HL-60/S4 treated with phorbol 12-myristate 13-acetate at 8.2 ng/mL for 4 days and 3 days (cell line): Measurements from ENCODE around the gene ADAM29.
"Not testable (repeated sequence)": the region's sequence is repeated elsewhere in the genome, so short reads cannot be mapped to it uniquely, and the experiment has no call there.

Experiments used
- in situ Hi-C: fragments of 300-500 bp; cut with MboI; formaldehyde crosslinking; loops from 2 replicates; pipeline ENCODE4 v1.15.0; 2022; ENCODE audit warnings: low sequenced_read_pairs

ADAM29 gene

GRCh38 chr4:174918058-174918457, at the start of gene ADAM29:
Gene ADAM29, plus strand, starts transcription at chr4:174918358. Its CDS starts 57,168 bp downstream, at chr4:174975526.
- in situ Hi-C loops = no loop called here

DNA sequence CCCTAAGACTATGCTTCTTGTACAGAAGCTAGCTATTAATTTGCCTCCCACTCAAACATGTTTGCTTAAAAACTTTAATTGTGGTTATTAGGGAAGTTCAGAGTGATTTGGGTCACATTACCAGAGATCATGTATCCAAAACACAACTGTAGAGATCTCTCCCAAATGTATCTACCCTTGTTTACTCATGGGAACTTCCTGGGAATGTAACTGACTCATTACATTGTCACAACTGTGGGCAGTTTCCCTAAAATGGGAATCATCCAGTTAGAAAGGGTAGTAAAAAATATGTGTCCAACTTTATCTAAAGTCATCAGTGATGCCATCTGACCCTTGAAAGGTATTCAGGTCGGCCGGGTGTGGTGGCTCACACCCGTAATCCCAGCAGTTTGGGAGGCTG, 48.8 kb upstream of the ADAM29 start:
- in situ Hi-C loops = no loop called here

DNA sequence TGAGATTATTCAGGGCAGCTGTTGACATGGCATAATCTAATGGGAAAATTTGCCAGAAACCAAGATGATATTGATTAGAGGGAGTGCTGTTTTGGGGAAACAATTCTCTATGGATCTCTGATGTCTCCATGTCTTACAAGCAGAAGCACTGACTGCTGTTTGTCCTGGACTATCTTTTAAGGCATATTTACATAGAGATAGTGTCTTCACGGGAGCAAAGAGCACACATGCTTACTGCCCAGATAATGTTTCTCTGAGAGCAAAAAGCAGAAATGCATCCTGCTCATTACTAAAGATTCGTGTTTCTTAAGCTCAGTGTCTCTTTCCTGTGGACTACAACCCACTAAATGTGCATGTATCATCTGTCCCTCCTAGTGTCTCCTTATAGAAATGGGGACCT, 47.8 kb upstream of the ADAM29 start:
- in situ Hi-C loops = no loop called here

DNA sequence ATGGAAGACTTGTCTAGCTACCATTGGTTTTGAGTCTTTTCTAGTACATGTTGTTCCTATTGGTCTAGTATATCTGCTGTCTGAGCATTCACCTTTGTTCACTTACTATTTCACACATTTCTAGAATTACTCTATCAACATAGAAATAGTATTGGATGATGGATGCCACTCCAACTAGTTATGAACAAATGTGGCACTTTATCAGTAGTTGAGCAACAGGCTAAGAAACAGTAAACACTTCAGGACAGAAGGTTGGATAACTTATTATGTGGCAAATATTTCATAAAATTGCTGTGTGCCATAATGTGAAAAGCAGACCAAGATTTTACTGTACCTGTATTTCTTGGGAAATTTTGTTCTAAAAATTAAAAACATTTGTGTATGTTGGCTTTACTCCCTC, 46.8 kb upstream of the ADAM29 start:
- in situ Hi-C loops = no loop called here

GRCh38 chr4:174873146-174873545, 45.0 kb upstream of the ADAM29 start:
- in situ Hi-C loops = not testable (repeated sequence)

DNA sequence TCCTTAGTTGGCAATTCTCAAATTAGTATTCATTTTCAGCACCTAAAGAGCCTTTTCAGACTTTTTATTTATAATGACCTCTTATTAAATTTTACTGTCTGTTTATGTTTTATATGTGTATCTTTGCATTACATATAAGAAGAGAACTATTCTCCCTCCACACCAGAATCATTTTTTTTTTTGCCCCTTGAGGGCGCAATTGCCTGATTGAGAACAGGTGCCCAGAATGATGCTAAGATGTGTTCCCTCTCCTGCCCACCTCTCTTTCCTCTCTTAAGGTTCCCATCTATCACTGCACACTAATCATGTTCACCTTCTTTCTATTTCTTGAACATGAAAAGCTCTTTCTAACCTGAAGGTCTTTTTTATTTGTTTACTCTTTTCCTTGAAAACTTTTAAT, 44.2 kb upstream of the ADAM29 start:
- in situ Hi-C loops = no loop called here

DNA sequence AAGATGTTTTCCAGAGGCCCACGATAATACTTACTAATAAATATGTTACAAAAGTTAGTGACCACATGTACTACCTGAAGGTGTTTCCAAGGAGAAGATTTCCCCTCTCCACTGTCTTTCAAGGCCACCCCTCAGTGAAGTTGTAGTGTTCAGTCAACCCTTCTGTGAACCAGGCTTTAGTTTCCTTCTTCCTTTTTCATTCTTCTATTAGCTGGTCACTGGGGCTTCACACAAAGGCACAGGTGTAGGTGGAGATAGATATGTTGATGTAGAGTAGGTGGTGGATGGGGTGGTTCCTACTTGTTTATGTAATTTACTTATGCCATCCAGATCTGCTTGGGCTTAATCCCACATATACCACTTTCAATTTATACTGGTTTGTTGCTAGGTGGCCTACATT, 43.3 kb upstream of the ADAM29 start:
- in situ Hi-C loops = no loop called here

- in situ Hi-C loops = no loop called here
These were observed 38.2 kb upstream of the ADAM29 start for GRCh38 chr4:174880001-174880400.

DNA sequence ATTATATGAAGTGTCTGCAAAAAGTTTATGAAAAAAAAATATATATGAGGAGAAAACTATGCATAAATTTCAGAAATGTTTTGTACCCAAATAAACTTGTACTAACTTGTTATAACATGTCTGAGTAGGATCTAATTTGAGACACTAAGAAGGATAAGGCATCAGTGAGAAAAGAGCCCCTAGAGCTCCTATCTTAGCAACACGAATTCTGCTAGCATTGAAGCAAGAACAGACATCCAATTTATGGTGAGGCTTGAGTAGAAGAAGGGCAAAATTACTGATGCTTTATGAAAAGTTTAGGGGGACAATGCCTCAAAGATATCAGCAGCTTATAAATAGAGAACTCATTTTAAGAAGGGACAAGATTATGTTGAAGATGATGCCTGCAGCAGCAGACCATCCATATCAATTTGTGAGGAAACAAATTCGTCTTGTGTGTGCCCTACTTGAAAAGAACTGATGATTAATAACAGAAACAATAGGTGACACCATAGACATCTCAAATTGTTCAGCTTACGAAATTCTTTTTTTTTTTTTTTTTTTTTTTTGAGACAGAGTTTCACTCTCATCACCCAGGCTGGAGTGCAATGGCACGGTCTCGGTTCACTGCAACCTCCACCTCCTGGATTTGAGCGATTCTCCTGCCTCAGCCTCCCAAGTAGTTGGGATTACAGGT, 35.7 kb upstream of the ADAM29 start:
- in situ Hi-C loops = no loop called here

DNA sequence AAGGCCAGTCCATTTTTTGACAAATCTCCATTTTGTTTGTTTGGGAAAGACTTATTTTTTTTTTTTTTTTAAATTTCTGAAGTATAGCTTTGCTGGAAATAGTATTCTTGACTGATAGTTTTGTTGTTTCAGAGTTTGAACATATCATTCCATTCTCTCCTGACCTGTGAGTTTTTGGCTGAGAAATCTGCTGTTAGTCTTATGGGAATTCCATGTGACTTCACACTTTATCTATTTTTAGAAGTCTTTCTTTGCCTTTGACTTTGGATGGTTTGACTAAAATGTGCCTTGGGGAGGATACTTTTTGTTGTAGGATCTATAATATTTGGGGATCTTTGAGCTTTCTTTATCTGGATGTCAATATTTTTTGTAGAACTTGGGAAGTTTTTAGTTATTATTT, 10.7 kb upstream of the ADAM29 start:
- in situ Hi-C loops = no loop called here

GRCh38 chr4:174910271-174910670, 7.9 kb upstream of the ADAM29 start:
- in situ Hi-C loops = no loop called here

GRCh38 chr4:174912919-174913543, 5.1 kb upstream of the ADAM29 start:
- in situ Hi-C loops = no loop called here

GRCh38 chr4:174919886-174920423, 1.8 kb downstream of the ADAM29 start:
- in situ Hi-C loops = no loop called here

GRCh38 chr4:174926958-174927357, 8.8 kb downstream of the ADAM29 start:
- in situ Hi-C loops = no loop called here

GRCh38 chr4:174928174-174928573, 10.0 kb downstream of the ADAM29 start:
- in situ Hi-C loops = no loop called here

GRCh38 chr4:174928575-174929253, 10.6 kb downstream of the ADAM29 start:
- in situ Hi-C loops = no loop called here

- in situ Hi-C loops = no loop called here
These were observed 11.2 kb downstream of the ADAM29 start for GRCh38 chr4:174929346-174929745.

DNA sequence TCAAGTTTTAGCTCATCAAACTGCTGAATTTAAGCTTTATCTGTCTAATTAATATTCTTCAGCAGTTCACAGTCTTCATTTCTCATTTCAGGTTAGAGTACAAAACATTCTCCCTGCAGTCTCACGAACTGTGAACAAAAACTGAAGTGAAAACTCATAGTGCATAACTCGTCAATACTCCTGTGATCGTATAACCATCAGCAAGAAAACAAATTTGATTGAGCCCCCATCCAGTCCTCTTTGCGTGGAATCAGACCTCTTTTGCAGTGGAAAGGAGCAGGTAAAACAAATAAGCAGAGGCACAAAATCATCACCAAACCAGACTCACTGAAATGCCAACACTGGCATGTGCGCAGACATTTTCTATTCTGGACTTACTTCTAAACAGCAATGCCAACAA, 12.7 kb downstream of the ADAM29 start:
- in situ Hi-C loops = no loop called here

DNA sequence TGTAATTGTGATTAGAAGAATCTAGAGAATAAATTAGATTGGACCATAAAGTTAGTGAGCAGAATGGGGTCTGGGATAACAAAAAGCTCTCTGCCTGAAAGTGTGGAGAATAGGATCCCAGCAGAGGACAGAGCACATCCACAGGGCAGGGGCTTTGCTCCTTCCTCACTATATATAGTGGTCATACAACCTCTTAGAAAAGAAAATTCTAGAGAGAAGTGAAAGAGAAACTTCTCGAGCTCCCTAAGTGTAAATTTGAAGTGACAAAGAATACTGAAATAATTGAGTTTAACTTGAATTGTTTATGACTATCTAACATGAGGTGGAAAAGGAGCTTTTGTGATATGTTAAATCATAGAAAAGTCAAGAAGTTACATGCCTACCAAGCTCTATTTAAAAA, 14.9 kb downstream of the ADAM29 start:
- in situ Hi-C loops = no loop called here

- in situ Hi-C loops = no loop called here
These were observed 16.2 kb downstream of the ADAM29 start for GRCh38 chr4:174934360-174934759.

- in situ Hi-C loops = no loop called here
These were observed 17.4 kb downstream of the ADAM29 start for GRCh38 chr4:174935607-174936006.

DNA sequence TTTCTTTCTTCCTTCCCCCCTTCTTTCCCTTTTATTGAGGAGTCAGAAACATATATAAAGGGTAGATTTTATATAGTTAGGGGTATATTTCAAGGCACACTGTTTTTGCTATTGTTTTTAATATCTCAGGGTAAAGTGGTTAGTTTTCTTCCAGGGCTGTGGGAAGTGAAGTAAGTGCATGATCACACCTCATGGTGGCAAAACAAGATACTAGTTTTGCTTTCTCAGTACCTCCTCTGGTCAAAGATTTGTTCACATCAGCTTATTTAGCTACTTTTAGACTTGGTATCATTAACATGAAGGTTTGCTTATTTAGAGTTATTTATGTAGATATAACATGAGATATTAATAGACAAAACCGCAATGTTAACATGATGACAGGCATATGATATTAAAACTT, 21.8 kb downstream of the ADAM29 start:
- in situ Hi-C loops = no loop called here
